GM12801 (cell line): Measurements from ENCODE around the gene CCDC187.

Experiments
- TF ChIP-seq, protein P1 (sequence below): IDR thresholded peaks from one replicate; pipeline ENCODE4 v1.5.1; 2011; ENCODE audit warnings: control low read depth; ENCODE audit not compliant: insufficient read length; ENCODE audit errors: extremely low read depth

The CCDC187 gene

GRCh38 chr9:136255896-136256890 lies 47.7 kb downstream of the CCDC187 start:
- TF ChIP-seq, protein P1, sequence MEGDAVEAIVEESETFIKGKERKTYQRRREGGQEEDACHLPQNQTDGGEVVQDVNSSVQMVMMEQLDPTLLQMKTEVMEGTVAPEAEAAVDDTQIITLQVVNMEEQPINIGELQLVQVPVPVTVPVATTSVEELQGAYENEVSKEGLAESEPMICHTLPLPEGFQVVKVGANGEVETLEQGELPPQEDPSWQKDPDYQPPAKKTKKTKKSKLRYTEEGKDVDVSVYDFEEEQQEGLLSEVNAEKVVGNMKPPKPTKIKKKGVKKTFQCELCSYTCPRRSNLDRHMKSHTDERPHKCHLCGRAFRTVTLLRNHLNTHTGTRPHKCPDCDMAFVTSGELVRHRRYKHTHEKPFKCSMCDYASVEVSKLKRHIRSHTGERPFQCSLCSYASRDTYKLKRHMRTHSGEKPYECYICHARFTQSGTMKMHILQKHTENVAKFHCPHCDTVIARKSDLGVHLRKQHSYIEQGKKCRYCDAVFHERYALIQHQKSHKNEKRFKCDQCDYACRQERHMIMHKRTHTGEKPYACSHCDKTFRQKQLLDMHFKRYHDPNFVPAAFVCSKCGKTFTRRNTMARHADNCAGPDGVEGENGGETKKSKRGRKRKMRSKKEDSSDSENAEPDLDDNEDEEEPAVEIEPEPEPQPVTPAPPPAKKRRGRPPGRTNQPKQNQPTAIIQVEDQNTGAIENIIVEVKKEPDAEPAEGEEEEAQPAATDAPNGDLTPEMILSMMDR = no peak

GRCh38 chr9:136255166-136255538 lies 48.7 kb downstream of the CCDC187 start:
- TF ChIP-seq, protein P1 = no peak

DNA sequence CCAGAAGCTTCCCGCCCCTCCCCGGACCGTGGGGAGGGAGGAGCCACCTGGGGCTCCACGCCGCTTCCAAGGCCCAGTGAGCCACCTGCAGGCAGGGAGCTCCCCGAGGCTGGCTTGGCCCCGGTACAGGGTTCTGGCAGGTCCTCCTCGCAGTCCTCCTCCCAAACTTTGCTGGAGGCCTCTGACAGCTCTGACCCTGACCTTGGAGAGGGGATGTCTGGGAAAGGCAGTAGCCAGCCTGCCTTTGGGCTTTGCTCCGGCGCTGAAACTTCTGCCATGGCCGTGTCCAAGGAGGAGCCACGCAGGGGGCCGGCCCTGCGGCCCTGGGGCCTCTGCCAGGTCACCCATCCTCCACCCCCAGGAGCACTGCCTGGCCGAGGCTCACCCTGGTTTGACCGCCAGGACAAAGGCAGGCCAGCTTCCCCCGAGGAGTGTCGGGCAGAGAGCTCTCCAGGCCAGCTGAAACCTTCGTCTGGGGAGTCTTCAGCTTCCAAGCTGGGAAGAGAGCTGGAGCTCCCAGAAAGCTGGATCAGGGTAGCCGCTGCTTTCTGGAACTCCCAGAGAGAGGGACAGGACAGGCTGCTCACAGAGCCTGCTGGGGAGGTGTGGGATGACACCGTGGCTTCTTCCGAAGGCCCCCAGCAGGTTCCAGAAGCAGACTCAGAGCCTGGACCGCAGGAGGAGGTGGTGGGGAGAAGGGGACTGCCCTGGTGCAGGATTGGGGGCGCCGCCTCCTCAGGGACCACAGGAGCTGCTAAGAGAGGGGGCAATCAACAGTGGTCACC lies 49.3 kb downstream of the CCDC187 start:
- TF ChIP-seq, protein P1 = no peak

DNA sequence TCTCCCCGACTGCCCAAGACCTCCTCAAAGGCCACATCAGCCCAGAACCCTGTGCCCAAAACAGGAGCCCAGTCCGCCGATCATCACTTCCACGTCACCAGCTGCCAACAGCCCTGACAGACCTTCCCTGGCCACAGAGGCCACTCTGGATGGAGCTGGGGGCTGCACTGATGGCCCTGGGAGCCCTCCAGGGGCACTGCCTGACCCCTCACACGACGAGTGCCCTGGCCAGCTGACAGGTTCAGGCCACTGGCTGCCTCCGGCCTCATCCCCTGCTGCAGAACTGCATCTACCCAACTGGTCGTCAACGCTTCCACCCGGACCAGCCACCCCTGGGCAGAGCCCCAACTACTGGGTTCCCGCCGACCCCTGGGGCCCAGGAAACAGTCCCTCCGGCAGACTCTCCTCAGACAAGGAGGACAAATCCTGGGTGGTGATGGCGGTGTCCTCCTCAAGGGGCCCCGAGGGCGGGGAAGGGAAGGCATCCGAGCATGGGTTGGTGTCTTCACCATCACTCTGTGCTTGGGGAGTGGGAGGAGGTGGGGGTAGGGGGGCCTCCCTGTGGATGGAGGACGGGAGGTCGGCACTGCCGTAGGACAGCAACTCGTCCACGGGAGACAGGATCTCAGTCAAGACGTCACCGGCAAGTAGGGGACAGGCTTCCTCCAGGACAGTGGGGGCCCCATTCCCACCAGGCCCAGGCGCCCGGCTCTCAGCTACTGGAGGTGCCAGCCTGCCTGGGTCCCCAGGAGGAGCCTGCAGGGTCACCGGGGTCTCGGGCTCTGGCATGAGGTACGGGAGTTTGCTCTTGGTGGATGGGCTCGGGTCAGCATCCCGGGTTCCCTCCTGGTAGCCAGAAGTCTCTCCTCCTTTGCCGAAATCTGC lies 50.4 kb downstream of the CCDC187 start:
- TF ChIP-seq, protein P1 = no peak

DNA sequence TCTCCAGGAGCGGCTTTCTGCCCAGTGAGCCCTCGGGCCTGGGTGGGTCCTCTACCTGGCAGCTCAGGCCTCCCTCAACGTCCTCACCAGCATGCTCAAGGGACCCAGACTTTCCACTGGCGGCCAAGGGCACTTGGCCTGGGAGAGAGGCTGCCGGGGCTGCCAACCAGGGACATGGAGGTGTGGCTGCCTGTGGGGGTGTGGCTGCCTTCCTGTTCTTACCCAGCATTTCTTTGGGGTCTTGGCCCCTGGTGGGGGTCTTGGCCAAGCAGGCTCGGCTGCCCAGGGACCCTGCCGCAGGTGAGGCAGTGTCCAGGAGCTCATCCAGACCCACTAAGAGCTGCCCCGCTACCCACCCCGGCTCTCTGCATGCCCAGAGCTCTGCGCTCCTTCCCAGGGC lies 51.0 kb downstream of the CCDC187 start:
- TF ChIP-seq, protein P1 = no peak

DNA sequence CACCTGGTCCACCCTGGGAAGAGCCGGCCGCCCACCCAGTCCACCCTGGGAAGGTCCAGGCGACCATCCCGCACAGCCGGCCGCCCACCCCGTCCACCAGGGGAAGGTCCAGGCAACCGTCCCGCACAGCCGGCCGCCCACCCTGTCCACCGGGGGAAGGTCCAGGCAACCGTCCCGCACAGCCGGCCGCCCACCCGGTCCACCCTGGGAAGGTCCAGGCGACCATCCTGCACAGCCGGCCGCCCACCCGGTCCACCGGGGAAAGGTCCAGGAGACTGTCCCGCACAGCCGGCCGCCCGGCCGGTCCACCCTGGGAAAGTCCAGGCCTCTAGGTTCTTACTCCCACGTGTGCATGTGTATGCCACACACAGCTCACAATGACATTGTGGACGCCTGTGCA lies 51.6 kb downstream of the CCDC187 start:
- TF ChIP-seq, protein P1 = no peak
